Mucosa of rectum (tissue), 2 donors: Measurements from ENCODE around the gene VASN.

Experiments
- H3K27ac ChIP-seq, 2 donors: one replicate each; pipeline ENCODE4 v1.7.0; 2013; ENCODE audit warnings: inconsistent platforms in 2 of 2, low read depth in 2 of 2, low read length in 2 of 2
- H3K27me3 ChIP-seq, 2 donors: one replicate each; pipeline ENCODE4 v1.7.0; 2013; ENCODE audit warnings: low read length in 2 of 2; ENCODE audit not compliant: control insufficient read depth in 2 of 2, insufficient read depth in 2 of 2
- H3K36me3 ChIP-seq, 2 donors: one replicate each; pipeline ENCODE4 v1.7.0; 2013; ENCODE audit warnings: low read length in 2 of 2; ENCODE audit not compliant: control insufficient read depth in 2 of 2, insufficient read depth in 2 of 2
- H3K4me1 ChIP-seq, 2 donors: one replicate each; pipeline ENCODE4 v1.7.0; 2013; ENCODE audit warnings: low read length in 2 of 2, mild to moderate bottlenecking in 1 of 2; ENCODE audit not compliant: control insufficient read depth in 2 of 2, insufficient read depth in 2 of 2
- H3K4me3 ChIP-seq, 2 donors: one replicate each; pipeline ENCODE4 v1.7.0; 2013; ENCODE audit warnings: low read length in 2 of 2
- H3K9ac ChIP-seq, 2 donors: one replicate each; pipeline ENCODE4 v1.7.0; 2013; ENCODE audit warnings: low read length in 2 of 2, low read depth in 1 of 2, mild to moderate bottlenecking in 1 of 2
- H3K9me3 ChIP-seq, 2 donors: one replicate each; pipeline ENCODE4 v1.7.0; 2013; ENCODE audit warnings: low read length in 2 of 2; ENCODE audit not compliant: control insufficient read depth in 2 of 2
- donor health status: healthy.
- donor health status: Normal muscosa, but diverticular disease.

VASN gene

DNA sequence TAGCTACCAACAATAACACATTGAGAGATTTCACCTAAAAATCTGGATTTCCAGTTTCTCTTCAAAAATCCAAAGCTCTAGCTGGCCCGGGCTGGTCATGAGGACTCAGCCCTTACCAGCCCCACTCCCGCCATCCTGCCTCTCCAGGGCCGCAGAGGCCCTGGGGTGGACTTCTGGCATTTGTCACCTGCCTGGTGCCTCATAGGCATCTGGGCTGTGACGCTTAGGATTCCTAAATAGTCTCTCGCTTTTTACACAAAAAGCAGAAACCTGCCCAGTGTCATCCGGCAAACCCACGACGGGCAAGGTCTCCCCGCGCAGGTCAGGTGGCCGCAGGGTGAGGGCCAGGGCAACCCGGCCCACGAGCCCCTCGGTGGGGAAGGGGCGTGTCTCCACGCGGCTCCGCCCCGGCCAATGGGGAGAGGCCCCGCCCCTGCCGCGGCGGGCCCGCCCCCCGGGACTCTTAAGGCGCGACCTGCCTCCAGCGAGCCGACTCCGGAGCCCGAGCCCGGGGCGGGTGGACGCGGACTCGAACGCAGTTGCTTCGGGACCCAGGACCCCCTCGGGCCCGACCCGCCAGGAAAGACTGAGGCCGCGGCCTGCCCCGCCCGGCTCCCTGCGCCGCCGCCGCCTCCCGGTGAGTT is at the start of gene VASN:
TSS of gene VASN (plus strand) at position 492 of the 644 bp plus-strand sequence. CDS start 9,030 bp downstream, outside the sequence.
- Histone ChIP-seq H3K27me3 (no peaks in the 10 kb centered on the region), H3K27ac (peak within 1 kb of the TSS; percentile 35 to 67), H3K9me3 (no peaks in the 10 kb centered on the region), H3K4me3 (peak within 1 kb of the TSS; percentile 59 to 65), H3K36me3 (peaks cover 6% of the 10 kb centered on the region in 2 donors), H3K9ac (peak within 1 kb of the TSS; percentile 38), H3K4me1 (peaks cover 9 to 15% of the 10 kb centered on the region in 2 donors)

DNA sequence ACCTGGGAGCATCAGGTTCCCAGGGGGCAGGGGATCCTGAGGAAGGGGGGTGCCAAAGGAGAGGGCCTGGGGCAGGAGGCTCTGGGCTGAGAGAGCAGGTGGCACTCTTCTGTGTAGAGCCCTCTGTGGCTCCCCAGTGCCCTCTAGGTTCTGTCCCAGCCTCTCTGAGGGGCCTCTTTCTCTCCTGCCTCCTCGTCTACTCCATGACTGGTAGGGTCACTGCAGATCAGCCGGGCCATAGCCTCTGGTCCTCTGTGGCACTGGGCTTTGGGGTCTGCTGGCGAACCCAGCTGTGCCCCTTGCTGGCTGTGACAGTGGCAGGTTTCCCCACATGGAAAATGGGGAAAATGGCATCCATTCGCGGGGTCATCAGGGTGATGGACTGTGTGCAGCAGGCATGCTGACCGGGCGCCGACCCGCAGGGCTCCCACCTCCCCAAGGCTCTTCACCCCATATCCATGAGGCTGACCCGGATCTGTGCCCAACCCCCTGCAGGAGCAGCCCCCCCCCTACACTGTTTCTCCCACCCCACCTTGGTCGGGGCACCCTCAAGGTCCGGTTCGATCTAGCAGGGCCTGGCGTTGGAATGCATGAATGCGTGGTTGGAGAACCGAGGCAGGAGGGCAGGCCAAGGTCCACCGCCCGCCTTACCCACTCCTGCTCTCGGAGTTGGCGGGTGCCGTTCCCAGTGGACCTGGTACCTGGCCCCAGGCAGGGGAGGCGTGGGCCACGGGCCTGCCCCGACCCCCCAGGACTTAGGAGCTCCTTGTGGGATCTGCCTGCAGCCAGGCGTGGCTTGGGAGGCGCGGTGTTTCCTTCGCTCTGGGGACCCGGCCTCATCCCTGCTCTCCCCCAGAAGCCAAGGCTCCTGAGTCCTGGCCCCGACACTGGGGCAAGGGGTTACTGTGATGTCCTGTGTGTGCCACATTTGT is 49.3 kb upstream of the VASN start:
- Histone ChIP-seq H3K4me1 (peaks cover 6 to 22% of the 10 kb centered on the region in 2 donors), H3K27ac (no peak overlapping the region), H3K9ac (no peak overlapping the region), H3K36me3 (no peaks in the 10 kb centered on the region), H3K9me3 (no peaks in the 10 kb centered on the region), H3K4me3 (no peak overlapping the region), H3K27me3 (peaks cover 3 to 4% of the 10 kb centered on the region in 2 donors)

DNA sequence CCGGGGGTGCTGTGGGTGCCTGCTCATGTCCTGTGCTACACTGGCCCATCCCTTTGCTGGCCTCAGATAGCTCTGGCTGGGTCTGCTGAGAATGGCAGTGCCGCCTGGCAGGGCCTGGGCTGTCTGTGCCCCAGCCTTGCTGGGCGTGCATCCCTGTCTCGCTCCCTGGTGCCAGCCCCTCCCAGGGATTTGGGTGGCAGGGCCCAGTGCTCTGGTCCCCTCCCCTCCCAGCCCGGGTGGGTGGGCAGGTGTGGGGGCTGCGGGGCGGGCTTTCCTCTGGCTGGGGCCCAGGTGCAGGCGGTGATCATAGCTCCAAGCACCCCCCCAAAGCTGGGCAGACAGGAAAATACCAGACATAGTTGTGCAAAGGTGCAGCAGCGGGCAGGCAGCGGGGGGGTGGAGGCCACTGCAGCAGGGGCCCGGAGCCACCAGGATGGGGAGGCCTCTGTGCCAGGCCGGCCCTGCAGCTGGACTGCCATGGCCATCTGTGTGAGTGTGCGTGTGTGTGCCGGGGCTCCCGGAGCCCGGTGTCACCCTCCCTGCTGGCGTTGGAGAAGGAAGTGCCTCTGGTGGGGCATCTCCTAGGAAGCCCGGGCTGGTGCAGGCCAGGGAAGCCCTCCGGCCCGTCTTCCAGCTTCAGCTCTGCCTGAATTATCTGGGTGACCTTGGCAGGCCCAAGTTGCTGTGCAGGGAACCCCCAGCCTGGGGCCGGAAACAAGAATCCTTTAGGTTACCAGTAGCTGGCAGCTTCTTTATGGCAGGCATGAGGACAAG is 48.4 kb upstream of the VASN start:
- Histone ChIP-seq H3K27me3 (peaks cover 3 to 4% of the 10 kb centered on the region in 2 donors), H3K9ac (no peak overlapping the region), H3K9me3 (no peaks in the 10 kb centered on the region), H3K4me1 (peaks cover 5 to 22% of the 10 kb centered on the region in 2 donors), H3K27ac (peak overlapping the region in 1 of 2 donors; percentile 65), H3K36me3 (no peaks in the 10 kb centered on the region), H3K4me3 (no peak overlapping the region)

DNA sequence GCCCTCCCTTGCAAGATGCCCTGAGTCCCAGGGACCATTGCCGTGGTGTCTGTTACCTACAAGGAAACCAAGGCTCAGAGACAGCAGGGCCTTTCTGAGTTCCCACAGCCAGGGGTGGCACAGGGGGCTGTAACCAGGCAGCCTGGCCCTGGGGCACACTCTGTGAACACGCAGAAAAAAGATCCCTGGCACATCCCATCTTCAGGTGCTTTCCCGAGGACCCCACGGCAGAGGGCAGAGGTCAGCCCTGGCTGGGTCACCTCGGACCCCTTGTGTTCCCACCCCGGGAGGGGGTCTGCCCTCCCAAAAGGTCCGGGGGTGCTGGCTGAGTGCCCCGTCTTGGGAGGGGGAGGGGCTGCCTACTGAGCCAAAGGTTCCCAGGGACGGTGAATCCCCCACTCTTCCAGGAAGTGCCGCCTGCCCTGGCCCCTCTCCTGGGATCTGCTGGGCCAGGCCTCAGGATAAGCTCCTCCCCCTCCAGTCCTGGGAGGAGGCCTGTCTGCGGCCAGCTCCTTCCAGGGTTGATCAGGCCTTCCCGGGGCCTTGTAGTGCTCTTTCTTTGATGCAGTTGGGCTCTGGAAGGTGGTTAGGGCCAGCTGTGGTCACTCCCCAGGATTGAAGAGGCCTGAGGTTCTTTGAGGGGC is 47.7 kb upstream of the VASN start:
- no peak overlapping the region for H3K9ac ChIP-seq
- peak overlapping the region in 1 of 2 donors; percentile 65 for H3K27ac ChIP-seq
- no peaks in the 10 kb centered on the region for H3K36me3 ChIP-seq
- H3K4me1 ChIP-seq: peaks cover 11 to 26% of the 10 kb centered on the region in 2 donors
- H3K4me3 ChIP-seq: no peak overlapping the region
- no peaks in the 10 kb centered on the region for H3K9me3 ChIP-seq
- H3K27me3 ChIP-seq: peaks cover 3 to 4% of the 10 kb centered on the region in 2 donors

DNA sequence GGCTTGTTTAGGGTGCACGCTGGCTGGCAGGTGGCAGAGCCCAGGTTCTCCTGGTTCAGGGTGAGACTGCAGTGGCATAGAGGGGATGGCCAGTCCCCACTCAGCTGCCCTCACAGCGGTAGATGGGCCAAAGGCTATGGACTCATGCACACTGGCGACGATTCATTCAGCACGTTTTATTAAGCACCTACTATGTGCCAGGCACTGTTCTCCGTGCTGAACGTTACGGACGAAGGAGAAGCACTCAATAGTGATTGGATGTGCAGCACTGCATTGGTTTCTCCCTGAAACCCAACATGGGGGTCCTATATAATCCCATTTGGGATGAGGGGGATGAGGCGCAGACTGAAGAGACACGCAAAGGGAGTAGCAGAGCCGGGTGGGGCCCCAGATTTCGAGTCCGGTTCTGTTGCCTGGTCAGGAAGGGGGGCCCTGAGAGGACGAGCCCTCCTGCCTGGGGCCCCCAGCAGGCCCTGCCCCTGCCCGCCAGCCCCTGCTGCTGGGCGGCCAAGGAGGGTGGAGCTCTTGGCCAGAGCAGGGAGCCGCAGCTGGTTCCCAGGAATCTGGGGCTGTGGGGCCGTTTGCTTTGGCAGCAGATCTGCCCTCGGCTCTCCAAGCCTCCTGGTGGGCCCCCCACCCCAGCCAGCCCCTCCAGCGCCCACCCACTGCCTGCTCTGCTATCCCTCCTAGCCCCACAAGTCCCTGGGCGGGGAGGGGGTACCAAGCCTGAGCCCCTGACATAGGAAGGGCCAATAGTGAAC is 47.0 kb upstream of the VASN start:
- peak overlapping the region in 1 of 2 donors; percentile 65 for H3K27ac ChIP-seq
- no peak overlapping the region for H3K4me3 ChIP-seq
- H3K9me3 ChIP-seq: no peaks in the 10 kb centered on the region
- H3K9ac ChIP-seq: no peak overlapping the region
- peaks cover 7 to 19% of the 10 kb centered on the region in 2 donors for H3K4me1 ChIP-seq
- H3K36me3 ChIP-seq: no peaks in the 10 kb centered on the region
- H3K27me3 ChIP-seq: peaks cover 0 to 4% of the 10 kb centered on the region in 2 donors

DNA sequence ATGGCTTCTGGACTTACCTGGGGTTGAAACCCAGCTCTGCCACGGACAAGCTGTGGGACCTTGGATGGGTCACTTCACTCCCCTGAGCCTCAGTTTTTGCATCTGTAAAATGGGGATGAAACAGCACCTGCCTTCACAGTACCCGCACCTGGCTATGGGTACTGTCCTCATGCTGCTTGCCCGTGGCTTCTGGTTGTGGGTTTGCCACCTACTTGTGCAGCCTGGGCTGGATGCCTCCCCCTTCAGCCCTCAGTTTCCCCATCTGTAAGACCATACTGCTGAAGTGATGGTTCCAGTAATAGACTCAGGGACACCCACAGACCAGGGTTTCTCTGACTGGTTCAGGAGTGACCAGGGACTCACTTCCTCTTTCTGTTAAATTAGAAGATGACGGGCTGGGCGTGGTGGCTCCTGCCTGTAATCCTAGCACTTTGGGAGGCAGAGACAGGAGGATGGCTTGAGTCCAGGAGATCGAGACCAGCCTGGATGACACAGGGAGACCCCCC is 46.3 kb upstream of the VASN start:
- H3K27ac ChIP-seq: peak overlapping the region in 1 of 2 donors; percentile 9
- H3K9me3 ChIP-seq: no peaks in the 10 kb centered on the region
- H3K36me3 ChIP-seq: no peaks in the 10 kb centered on the region
- H3K9ac ChIP-seq: no peak overlapping the region
- H3K4me3 ChIP-seq: no peak overlapping the region
- H3K27me3 ChIP-seq: peaks cover 0 to 4% of the 10 kb centered on the region in 2 donors
- peaks cover 7 to 18% of the 10 kb centered on the region in 2 donors for H3K4me1 ChIP-seq

DNA sequence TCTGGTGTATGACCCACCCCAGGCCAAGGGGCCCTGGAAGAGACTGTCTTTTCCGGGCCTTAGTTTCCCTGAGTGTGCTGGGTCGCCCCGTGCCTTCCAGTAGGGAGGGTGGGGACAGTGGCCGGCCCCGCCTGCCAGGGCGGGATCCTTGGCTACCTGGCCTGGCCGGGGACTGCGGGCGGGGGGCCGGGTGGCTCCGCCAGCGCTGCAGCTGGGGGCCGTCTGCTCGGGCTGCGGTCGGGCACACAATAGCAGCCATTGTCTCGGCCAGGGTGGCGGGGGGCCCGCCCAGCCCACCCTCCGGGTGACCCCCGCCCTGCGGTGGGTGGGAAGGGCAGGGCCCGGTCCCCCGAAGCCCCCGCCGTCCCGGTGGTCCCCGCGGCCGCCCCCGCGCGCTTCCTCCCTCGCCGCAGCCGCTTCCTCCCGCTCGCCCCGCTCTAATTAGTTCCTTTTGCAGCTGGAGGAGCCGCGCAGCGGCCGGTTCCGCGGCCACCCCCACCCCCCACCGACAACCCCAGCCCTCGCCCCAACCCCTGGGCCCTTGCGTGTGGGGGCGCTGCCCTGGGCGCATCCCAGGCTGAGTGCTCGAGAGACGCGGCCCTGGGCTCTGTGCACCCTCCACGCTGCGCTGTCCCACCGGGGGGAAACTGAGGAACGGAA is 44.1 kb upstream of the VASN start:
- Histone ChIP-seq H3K4me3 (peak overlapping the region; percentile 31 to 60), H3K36me3 (no peaks in the 10 kb centered on the region), H3K27ac (peak overlapping the region; percentile 35 to 63), H3K9ac (peak overlapping the region in 1 of 2 donors; percentile 51), H3K4me1 (peaks cover 7 to 16% of the 10 kb centered on the region in 2 donors), H3K27me3 (peaks cover 4 to 5% of the 10 kb centered on the region in 2 donors), H3K9me3 (no peaks in the 10 kb centered on the region)

DNA sequence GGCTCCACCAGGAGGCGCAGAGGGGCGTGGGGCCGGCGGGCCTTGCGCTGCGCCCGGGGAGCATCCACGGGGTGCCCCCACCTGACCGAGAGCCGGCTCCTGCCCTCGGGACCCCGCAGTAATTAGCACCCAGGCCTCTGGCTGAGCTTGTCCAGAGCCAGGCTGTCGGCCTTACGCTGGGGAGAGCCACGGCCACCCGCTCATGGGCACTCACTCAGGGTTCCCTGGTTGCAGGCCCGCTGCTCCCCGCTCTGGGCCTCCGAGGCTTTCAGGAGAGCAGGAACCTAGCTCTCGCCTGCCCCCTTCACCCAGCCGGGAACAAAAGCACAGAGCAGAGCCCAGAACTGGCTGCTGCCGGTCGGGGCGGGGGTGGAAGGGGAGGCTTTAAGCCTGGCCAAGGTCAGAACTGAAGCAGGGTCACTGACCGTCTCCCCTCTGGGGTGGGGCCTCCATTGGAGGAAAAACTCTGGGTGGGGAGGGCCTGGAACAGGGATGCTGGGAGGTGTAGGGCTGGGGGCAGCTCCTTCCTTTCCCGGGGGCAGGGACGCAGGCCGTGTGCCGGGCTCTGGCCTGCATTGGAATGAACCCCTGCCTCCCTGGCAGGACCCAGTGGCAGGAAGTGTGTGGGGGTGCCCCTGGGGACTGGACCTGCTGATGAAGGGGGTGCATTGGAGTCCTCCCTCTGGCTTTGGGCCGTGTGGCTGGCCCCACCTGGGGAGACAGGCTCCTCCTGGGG is 43.4 kb upstream of the VASN start:
- Histone ChIP-seq H3K9ac (peak overlapping the region; percentile 47), H3K9me3 (no peaks in the 10 kb centered on the region), H3K27ac (peak overlapping the region; percentile 35 to 63), H3K36me3 (no peaks in the 10 kb centered on the region), H3K4me1 (peaks cover 7 to 16% of the 10 kb centered on the region in 2 donors), H3K27me3 (peaks cover 11% of the 10 kb centered on the region in 2 donors), H3K4me3 (peak overlapping the region; percentile 31 to 60)
